Right lobe of liver (tissue), 4 donors: Measurements from ENCODE around the gene A4GALT.
"Not testable (repeated sequence)": the region's sequence is repeated elsewhere in the genome, so short reads cannot be mapped to it uniquely, and the experiment has no call there.

Experiments used
- CTCF ChIP-seq, 4 donors: fragments of 200-600 bp in 3 of 4; fragments of 450-650 bp in 1 of 4; IDR thresholded peaks; one replicate each; pipeline versions ENCODE4 v1.5.1 to v1.8.0; 2016 to 2022; ENCODE audit warnings: antibody characterized with exemption in 4 of 4, mild to moderate bottlenecking in 2 of 4
- POLR2A ChIP-seq: fragments of 450-650 bp; IDR thresholded peaks from one replicate; pipeline ENCODE4 v1.6.1; 2017; ENCODE audit warnings: antibody characterized with exemption, mild to moderate bottlenecking
- donor health status: DM: no; HTN: no; CAD: no.
- donor health status: DM: no; HTN: no; CAD: no.
- donor health status: DM: no; HTN: yes; CAD: no.

- not testable (repeated sequence) for TF ChIP-seq POLR2A; CTCF (IDR thresholded peaks at IDR 0.05)
Measured at GRCh38 chr22:42740320-42740719, 19.6 kb upstream of the A4GALT start.
